Measurements from ENCODE around the gene DCAF6. TPM values are rescaled to one million over a fixed set of nuclear protein-coding genes. Genes with fewer than 3 reads are reported as not detected.

Gene DCAF6
- total RNA-seq, 2 donors from 2014 or later: 47.2 to 76.7 TPM

- ATAC-seq (ENCODE audit: insufficient number of reproducible peaks, low FRiP score, low read depth): no peak
- Histone ChIP-seq H3K9me3 (no peaks in the 10 kb centered on the region), H3K27me3 (replicated peaks; ENCODE audit: insufficient read depth) (no peaks in the 10 kb centered on the region), H3K27ac (no peak overlapping the region), H3K4me3 (no peak overlapping the region), H3K4me1 (ENCODE audit: control insufficient read depth in 1 of 2, low read depth in 2 of 2) (peaks cover 0 to 5% of the 10 kb centered on the region in 2 donors), H3K36me3 (no peaks in the 10 kb centered on the region)
- no peak for DNase-seq (ENCODE audit: low spot score)
- no peak for TF ChIP-seq CTCF (IDR thresholded peaks at IDR 0.05)
These were observed 28.2 kb downstream of the DCAF6 start for GRCh38 chr1:167964646-167965045.

- H3K4me1 ChIP-seq (ENCODE audit: control insufficient read depth in 1 of 2, low read depth in 2 of 2): peaks cover 0 to 5% of the 10 kb centered on the region in 2 donors
- ATAC-seq (ENCODE audit: insufficient number of reproducible peaks, low FRiP score, low read depth): no peak
- DNase-seq (ENCODE audit: low spot score): no peak
- no peaks in the 10 kb centered on the region for H3K27me3 ChIP-seq (replicated peaks; ENCODE audit: insufficient read depth)
- no peak for TF ChIP-seq CTCF (IDR thresholded peaks at IDR 0.05)
- H3K9me3 ChIP-seq: no peaks in the 10 kb centered on the region
- no peak overlapping the region for H3K27ac ChIP-seq
- no peaks in the 10 kb centered on the region for H3K36me3 ChIP-seq
- H3K4me3 ChIP-seq: no peak overlapping the region
These were observed 29.6 kb downstream of the DCAF6 start for GRCh38 chr1:167966050-167966449.

GRCh38 chr1:167968569-167968968 lies 32.1 kb downstream of the DCAF6 start:
- H3K9me3 ChIP-seq: no peaks in the 10 kb centered on the region
- H3K36me3 ChIP-seq: peaks cover 3% of the 10 kb centered on the region
- H3K4me3 ChIP-seq: no peak overlapping the region
- H3K4me1 ChIP-seq (ENCODE audit: control insufficient read depth in 1 of 2, low read depth in 2 of 2): peaks cover 0 to 5% of the 10 kb centered on the region in 2 donors
- no peaks in the 10 kb centered on the region for H3K27me3 ChIP-seq (replicated peaks; ENCODE audit: insufficient read depth)
- no peak overlapping the region for H3K27ac ChIP-seq
- DNase-seq (ENCODE audit: low spot score): no peak
- no peak for TF ChIP-seq CTCF (IDR thresholded peaks at IDR 0.05)
- no peak for ATAC-seq (ENCODE audit: insufficient number of reproducible peaks, low FRiP score, low read depth)

- Histone ChIP-seq H3K36me3 (peaks cover 10% of the 10 kb centered on the region), H3K27ac (no peak overlapping the region), H3K27me3 (replicated peaks; ENCODE audit: insufficient read depth) (no peaks in the 10 kb centered on the region), H3K4me1 (ENCODE audit: control insufficient read depth in 1 of 2, low read depth in 2 of 2) (no peaks in the 10 kb centered on the region), H3K9me3 (no peaks in the 10 kb centered on the region), H3K4me3 (no peak overlapping the region)
- no peak for ATAC-seq (ENCODE audit: insufficient number of reproducible peaks, low FRiP score, low read depth)
- TF ChIP-seq CTCF (IDR thresholded peaks at IDR 0.05): no peak
- DNase-seq (ENCODE audit: low spot score): no peak
These were observed 37.3 kb downstream of the DCAF6 start for GRCh38 chr1:167973832-167974231.

GRCh38 chr1:167974698-167975097 lies 38.2 kb downstream of the DCAF6 start:
- Histone ChIP-seq H3K27me3 (replicated peaks; ENCODE audit: insufficient read depth) (no peaks in the 10 kb centered on the region), H3K9me3 (no peaks in the 10 kb centered on the region), H3K27ac (no peak overlapping the region), H3K36me3 (peaks cover 10% of the 10 kb centered on the region), H3K4me1 (ENCODE audit: control insufficient read depth in 1 of 2, low read depth in 2 of 2) (no peaks in the 10 kb centered on the region), H3K4me3 (no peak overlapping the region)
- DNase-seq (ENCODE audit: low spot score) (no peak), ATAC-seq (ENCODE audit: insufficient number of reproducible peaks, low FRiP score, low read depth) (no peak)
- TF ChIP-seq CTCF (IDR thresholded peaks at IDR 0.05): no peak

All from thoracic aorta (tissue), 2 donors.